HG03108 (cell line): Measurements from ENCODE around the gene FGF10.

Experiments
- ATAC-seq: cut with Tn5 transposase; IDR thresholded peaks from one replicate; pipeline ENCODE4 v1.9.1; 2021; ENCODE audit warnings: moderate library complexity; ENCODE audit not compliant: unreplicated experiment

The FGF10 gene

DNA sequence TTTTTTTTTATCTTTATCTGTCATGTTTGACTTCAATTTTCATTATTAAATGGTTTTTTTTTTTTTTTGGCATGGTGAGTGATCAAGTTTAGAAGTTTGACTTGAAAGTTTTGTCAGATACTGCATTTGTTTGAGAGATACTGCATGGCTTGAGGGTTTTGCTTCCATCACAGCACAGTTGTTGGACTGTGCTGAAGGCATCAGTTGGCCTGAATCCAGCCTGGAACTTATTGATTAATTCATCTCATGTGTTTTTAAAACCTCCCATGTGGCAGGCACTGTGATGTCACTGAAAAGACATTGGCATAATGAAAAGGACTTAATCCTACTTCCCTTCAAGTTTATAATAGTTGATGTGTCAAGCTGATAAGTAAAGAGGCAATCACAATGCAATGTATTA is 128.4 kb downstream of the FGF10 start:
- ATAC-seq = no peak

DNA sequence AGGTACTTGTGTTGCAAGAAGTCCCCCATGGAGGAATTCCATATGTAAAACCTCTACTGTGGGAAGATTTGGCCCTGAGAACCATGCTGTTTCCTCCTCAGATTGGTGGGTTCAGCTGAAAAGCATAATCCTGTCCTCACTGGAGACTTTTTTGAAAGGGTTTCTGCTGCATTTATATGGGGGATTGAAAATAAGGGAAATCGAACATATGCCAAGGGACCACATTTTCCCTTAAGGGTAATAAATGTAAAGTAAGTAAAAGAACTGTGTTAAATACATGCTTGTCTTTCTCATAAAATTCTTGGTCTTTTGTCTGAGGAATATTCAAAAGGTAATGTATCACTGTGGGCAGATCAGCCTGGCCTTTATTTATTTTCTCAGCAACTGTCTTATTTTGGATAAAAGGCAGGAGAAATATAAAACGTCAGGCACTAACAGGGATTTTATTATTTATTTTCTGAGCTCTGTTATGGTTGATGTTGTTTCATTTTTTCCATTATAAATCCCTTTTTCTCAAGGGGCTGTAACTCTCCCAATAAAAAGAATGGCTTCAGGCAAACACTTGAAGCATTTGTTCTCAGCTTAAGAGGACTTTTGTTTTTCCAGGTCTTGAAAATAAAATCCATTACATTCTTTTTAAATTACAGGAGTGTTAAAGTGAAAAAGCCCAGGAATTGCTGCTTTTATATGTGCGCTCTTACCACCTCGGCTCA is 131.4 kb downstream of the FGF10 start:
- no peak for ATAC-seq

DNA sequence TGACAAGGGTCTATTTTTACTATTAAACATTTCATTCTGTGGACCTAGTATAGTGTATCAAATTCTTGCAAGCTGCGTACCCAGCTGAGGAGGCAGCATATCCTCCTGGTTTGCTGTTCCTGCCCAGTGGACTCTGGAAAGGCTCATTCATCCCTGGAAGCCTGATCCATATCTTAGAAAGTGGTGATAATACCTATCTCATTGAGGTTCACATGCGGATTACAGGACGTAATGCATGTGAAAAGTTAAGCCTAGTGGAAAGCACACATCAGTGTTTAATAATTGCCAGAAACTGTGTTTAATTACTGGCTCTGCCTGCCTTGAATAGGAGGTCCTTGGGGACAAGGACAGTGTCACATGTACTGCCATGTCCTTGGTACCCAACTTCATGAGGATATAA is 132.0 kb downstream of the FGF10 start:
- no peak for ATAC-seq
